GM21360 (cell line): Measurements from ENCODE around the gene GLB1L.
A peak's percentile ranks its signal among the peaks of the same experiment; 100 is the strongest.

Source experiments
- ATAC-seq: cut with Tn5 transposase; IDR thresholded peaks from one replicate; pipeline ENCODE4 v1.9.1; 2021; ENCODE audit warnings: mild to moderate bottlenecking, moderate library complexity; ENCODE audit not compliant: unreplicated experiment

GLB1L gene

GRCh38 chr2:219228041-219228910, 17.0 kb downstream of the GLB1L start:
- no peak for ATAC-seq

- ATAC-seq, result no peak
Observed at GRCh38 chr2:219225350-219225749, 19.9 kb downstream of the GLB1L start.

DNA sequence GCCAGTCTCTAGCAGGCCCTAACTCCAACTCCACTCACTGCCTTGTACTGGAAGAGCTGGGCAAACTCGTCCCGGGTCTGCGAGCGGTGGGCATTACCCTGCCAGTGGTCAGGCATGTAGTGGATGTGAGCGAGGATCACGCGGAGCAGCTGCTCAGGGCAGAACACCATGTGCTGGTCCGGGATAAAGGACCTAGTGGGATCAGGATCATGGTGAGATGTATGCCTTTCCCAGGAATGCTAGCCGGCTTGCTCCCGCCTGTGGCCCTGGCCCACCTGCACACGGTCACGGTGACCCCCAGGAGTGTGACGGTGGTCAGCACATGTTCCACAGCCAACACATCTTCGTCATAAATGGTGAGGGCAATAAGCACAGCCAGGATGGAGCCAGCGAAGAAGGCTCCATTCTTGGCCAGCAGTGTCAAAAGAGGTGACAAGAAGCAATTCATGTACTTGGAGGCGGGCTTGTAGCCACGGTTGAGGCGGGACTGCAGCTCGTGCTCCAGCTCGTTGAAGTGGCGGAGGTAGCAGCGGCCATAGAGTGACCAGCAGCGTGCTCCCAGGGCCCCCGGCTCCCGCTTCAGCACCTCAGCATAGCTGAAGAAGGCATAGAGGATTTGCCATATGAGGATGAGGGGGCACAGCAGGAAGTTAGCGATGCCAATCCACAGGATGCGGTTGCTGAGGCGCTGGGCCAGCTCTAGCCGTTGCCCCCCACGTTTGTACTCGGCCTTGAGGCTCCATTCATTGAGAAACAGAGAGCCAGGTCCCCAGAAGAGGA, 21.2 kb downstream of the GLB1L start:
- ATAC-seq, result no peak

DNA sequence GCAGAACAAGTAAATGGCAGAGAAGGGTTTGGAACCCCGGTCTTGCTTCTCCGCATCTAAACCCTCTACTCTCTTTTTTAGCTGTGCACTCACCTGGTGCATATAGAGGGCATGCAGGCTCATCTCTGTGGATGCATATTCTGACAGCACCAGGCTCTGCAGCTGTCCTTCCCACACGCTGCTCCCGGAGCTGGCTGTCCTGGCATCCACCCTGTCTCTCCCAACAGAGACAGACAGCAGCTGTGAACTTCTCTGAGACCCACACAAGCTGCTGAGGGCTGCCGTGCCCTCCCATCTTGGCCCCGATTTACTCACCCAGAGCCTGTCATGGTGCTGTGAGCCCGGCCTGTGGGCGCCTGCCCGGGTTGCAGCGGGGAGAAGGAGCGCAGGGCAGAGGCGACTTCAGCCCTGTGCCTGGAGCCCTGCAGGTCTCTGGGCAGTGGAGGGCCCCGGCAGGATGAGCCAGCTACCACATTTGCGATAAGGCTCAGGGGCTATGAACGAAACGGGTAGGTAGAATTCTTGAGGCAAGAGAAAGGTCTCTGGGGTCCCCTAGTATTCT, 23.2 kb downstream of the GLB1L start:
- ATAC-seq, result no peak

GRCh38 chr2:219220652-219221402, 24.4 kb downstream of the GLB1L start:
- no peak for ATAC-seq

DNA sequence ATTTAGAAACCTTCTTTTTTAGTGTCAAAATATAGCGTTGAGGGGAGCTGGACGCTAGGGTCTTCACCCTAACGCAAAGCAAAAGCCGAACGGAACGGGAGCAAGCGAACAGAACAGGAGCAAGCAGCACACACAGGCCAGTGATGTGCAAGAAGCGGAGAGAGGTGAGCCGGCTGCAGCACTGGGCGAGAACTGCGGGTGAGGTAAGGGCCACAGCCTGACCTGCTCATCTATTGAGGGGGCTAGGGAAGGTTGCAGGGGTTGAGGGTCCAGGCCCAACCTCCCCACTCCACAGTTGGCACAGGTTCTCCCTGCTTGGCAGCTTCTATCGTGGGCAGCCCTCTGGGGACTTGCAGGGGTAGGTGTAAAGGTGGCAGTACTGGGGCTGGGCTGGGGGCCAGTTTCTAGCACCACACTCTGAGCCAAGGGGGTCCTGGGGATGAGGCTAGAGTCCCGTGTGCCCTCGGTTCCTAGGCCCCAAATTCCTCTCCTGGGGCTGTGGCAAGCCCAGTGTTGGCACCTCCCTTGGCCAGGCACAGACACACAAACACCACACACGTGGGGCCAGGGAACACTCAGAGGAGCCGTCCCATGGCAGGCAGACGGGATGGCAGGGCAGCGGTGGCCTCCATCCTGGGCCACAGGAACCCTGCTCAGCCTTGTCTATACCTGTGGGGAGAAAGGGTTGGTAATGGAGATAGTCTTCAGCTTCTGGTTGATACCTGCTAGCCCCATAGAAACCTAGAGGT, 25.3 kb downstream of the GLB1L start:
- no peak for ATAC-seq

DNA sequence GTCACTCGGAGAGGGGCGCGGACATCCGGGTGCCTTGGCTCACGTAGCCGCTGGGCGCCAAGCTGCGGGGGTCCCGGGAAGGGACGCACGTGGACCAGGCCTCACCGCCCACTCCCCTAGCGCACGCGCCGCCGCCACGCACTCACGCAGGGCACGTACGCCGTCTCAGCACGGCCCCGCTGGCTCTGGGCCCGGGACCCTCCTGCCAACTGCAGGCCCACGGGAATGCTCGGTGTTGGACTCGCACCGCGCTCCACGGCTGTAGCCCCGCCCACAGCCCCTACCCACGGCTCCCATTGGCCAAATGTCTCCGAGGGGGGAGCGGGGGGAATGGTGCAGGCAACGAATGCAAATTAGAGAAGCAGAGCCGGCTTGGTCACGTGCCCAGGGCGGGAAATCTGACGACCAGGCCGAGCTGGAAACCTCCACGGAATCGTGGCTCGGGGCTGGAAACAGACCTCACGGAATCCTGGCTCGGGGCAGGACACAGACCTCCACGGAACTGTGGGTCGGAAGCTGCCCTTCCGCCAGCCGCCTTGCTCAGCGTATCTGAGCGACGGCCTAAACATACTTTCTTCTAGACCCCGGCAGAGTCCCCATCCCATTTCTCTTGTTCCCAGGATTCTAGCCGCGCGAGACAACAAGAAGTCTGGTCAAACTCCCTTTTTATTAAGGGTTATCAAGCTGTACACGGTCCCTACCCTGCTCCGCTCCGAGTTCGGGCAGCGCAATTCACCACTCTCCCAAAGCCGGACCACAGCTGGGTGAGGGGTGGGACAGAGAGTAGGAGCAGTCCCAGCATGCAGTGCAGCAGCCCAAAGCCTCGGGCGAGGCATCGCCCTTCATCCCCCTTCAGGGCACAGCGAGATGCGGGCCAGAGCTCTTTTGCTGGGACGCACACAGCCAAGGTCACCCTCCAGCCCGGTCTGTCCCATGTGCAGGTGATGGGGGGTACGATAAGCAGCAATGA, 26.2 kb downstream of the GLB1L start, which contains the start of gene ABCB6:
ABCB6 (minus strand) TSS at position 227 of the 970 bp plus-strand sequence. CDS start 285 bp downstream, outside the sequence.
- peak; percentile 58 for ATAC-seq

GRCh38 chr2:219218217-219218731, 27.0 kb downstream of the GLB1L start:
- peak; percentile 26 for ATAC-seq

GRCh38 chr2:219216535-219216915, 28.7 kb downstream of the GLB1L start:
- no peak for ATAC-seq

GRCh38 chr2:219215871-219216534, 29.2 kb downstream of the GLB1L start:
- ATAC-seq, result no peak

DNA sequence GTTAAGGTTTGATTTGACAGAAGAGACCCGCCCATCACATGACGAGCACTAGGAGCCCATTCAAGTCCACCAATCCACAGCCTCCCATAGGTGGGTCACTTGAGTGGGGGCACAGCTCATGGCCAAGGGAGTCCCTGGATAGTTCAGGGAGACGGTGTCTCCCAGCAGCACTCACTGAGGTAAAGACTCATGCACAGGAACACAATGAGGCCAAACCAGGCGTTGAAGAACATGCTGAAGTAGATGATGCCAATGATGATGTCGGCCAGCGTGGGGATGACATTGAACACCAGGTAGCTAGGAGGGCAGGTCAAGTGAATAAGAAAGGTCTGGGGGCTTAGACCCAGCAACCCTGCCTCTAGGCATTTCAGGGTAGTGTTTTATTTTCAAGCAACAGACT, 30.5 kb downstream of the GLB1L start:
- ATAC-seq, result no peak

DNA sequence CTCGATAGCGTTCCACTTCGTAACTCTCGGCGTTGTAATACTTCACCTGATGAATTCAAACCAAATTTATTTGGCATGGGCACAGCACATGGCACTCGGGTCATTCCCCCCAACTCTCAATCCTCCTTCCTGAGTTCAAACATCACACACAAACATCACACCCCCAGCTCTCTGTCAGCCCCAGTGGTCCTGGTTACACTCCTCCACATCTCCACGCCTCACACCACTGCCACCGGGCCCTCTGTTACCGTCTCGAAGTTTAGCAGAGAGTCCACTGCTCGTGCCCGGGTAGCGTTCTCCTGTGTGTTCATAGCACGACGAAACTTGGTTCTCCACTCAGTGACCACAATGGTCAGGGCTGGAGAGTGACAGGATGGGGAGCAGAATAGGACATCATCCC, 31.1 kb downstream of the GLB1L start:
- ATAC-seq, result no peak

DNA sequence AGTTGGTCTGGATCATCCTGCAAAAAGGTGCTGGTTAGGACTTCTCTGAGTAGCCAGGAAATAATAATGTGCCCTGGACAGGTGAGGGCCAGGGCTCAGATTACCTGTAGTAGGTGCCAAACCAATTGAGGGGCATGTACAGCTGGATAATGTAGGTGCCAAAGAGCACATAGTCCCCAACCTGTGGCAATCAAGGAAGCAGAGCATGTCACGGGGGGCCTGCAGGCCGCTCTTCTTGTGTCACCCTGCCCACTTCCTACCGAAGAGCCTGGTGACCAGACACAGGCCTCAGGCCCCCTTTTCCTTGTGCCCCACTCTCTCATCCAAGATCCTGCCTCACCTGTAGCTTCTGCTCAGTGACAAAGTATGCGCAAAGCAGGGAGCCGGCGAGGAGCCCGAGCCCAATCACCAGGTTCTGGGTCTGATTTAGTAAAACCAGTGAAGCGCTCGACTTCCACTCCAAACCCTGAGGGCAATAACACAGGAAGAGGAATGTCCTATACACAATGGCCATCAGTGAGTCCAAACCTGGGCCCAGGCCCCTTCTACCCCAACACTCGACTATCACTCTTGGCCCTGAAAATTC, 31.7 kb downstream of the GLB1L start:
- ATAC-seq, result no peak

DNA sequence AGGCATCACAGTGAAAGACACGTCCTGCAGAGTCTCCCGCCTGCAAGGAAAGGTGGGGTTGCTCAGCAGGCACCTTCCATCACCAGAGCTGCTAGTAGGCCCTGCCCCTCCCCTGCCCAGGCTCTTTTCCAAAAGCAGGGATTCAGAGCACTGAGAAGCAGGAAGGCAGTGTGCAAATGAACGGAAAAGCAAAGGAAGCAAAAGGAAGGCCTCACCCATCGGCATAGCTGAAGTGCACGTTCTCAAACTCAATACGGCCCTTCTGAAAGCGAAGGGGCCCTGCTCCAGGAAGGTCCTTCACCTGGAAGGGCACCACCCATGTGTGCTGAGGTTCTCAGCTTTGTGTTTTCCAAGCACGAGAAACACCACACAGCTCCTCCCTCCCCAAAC, 32.2 kb downstream of the GLB1L start:
- no peak for ATAC-seq

DNA sequence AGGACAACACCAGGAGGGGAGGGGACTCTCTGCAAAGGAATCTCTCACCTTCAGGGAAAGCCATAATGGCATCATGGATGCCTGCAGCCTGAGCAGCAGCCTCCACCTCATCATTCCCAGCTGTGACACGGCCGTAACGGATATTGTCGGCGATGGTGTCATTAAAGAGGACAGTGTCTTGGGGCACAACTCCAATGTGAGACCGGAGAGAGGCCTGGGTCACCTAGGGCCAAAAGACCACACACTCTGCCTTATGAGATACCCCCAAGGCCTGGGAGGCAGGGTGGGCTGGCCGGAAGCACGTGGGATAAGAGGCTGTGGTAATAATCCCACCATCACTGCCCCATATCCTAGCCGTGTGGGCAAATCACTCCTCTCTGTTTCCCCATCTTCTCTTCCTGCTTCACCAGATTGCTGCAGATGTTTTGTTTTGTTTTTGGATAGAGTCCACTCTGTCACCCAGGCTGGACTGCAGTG, 34.3 kb downstream of the GLB1L start:
- ATAC-seq, result no peak

- ATAC-seq, result no peak
Observed at GRCh38 chr2:219210196-219210885, 34.9 kb downstream of the GLB1L start.
